HepG2 (cell line): ENCODE data around the gene KCNQ2. TPM values are rescaled to one million over a fixed set of nuclear protein-coding genes. Genes with fewer than 3 reads are reported as not detected.
A peak's percentile ranks its signal among the peaks of the same experiment; 100 is the strongest.

Source experiments
- ARNT ChIP-seq: fragments of 450-650 bp; IDR thresholded peaks from 2 replicates; pipeline ENCODE4 v1.6.1; 2017
- CC2D1A ChIP-seq: sonication (generic); formaldehyde crosslinking; IDR thresholded peaks from 2 replicates; pipeline ENCODE4 v1.8.1; 2023; ENCODE audit warnings: mild to moderate bottlenecking, missing genetic modification reagents
- CENPT ChIP-seq: sonication (generic); formaldehyde crosslinking; IDR thresholded peaks from 2 replicates; pipeline ENCODE4 v1.8.0; 2022; ENCODE audit warnings: low read depth, mild to moderate bottlenecking, moderate library complexity, missing genetic modification reagents
- DMAP1 ChIP-seq: IDR thresholded peaks from 2 replicates; pipeline ENCODE4 v1.6.1; 2016
- DR1 ChIP-seq: sonication (generic); formaldehyde crosslinking; IDR thresholded peaks from 2 replicates; pipeline ENCODE4 v1.8.0; 2021; ENCODE audit warnings: mild to moderate bottlenecking, missing genetic modification reagents, inconsistent platforms
- FOXJ3 ChIP-seq: sonication (generic); formaldehyde crosslinking; IDR thresholded peaks from 2 replicates; pipeline ENCODE4 v1.4.0; 2020; ENCODE audit warnings: missing genetic modification reagents, mild to moderate bottlenecking, borderline replicate concordance
- PRMT3 ChIP-seq: sonication (generic); formaldehyde crosslinking; IDR thresholded peaks from 2 replicates; pipeline ENCODE4 v1.8.1; 2022; ENCODE audit warnings: low read depth, mild to moderate bottlenecking, moderate library complexity, missing genetic modification reagents, borderline replicate concordance
- THAP11 ChIP-seq: IDR thresholded peaks from 2 replicates; pipeline ENCODE4 v1.6.1; 2016; ENCODE audit warnings: missing biosample characterization, missing genetic modification reagents
- ZNF30 ChIP-seq: sonication (generic); formaldehyde crosslinking; IDR thresholded peaks from 2 replicates; pipeline ENCODE4 v1.5.0; 2020; ENCODE audit warnings: mild to moderate bottlenecking, missing genetic modification reagents
- ZNF337 ChIP-seq: sonication (generic); formaldehyde crosslinking; IDR thresholded peaks from 2 replicates; pipeline ENCODE4 v1.5.1; 2020; ENCODE audit warnings: missing genetic modification reagents, low read depth, mild to moderate bottlenecking, borderline replicate concordance
- ZNF496 ChIP-seq: sonication (generic); formaldehyde crosslinking; IDR thresholded peaks from 2 replicates; pipeline ENCODE4 v1.8.1; 2023; ENCODE audit warnings: mild to moderate bottlenecking, moderate library complexity, missing genetic modification reagents; ENCODE audit not compliant: insufficient replicate concordance
- ZNF598 ChIP-seq: sonication (generic); formaldehyde crosslinking; IDR thresholded peaks from 2 replicates; pipeline ENCODE4 v1.5.1; 2020; ENCODE audit warnings: mild to moderate bottlenecking, missing genetic modification reagents, borderline replicate concordance
- ZSCAN25 ChIP-seq: sonication (generic); formaldehyde crosslinking; IDR thresholded peaks from 2 replicates; pipeline ENCODE4 v1.8.0; 2022; ENCODE audit warnings: mild to moderate bottlenecking, missing genetic modification reagents
- polyA plus RNA-seq, 8 experiments: library from polyadenylated mRNA; depleted of rRNA in 3 of 8; stranded (reverse) in 7 of 8; unstranded in 1 of 8; fragments of >200 nt; fragmentation: Illumina TruSeq in 4 of 8; extraction: Trizol in 4 of 8; gene quantifications; 2 replicates each; pipeline versions ENCODE4 v1.2.1 to v1.2.3, GENCODE V29; 2011 to 2016; ENCODE audit warnings: low read depth in 4 of 8, missing spikeins in 1 of 8, mixed read lengths in 1 of 8; ENCODE audit not compliant: insufficient read depth in 1 of 8
- total RNA-seq, 5 experiments: library from RNA; depleted of rRNA; stranded (reverse); fragments of >200 nt; fragmentation: Illumina TruSeq; extraction: Trizol; gene quantifications; 2 replicates each; pipeline ENCODE4 v1.2.3, GENCODE V29; 2016; ENCODE audit warnings: low read depth in 1 of 5
- TF ChIP-seq, protein P1 (sequence below): sonication (generic); formaldehyde crosslinking; IDR thresholded peaks from 2 replicates; pipeline ENCODE4 v1.4.0; 2020; ENCODE audit warnings: mild to moderate bottlenecking, missing genetic modification reagents
- TF ChIP-seq, protein P2 (sequence below): sonication (generic); formaldehyde crosslinking; IDR thresholded peaks from 2 replicates; pipeline ENCODE4 v1.4.0; 2020; ENCODE audit warnings: missing genetic modification reagents
- TF ChIP-seq, protein P3 (sequence below): IDR thresholded peaks from 2 replicates; pipeline ENCODE4 v1.6.1; 2012; ENCODE audit warnings: low read length, improper control_type of control experiment
- TF ChIP-seq, protein P4 (sequence below): IDR thresholded peaks from 2 replicates; pipeline ENCODE4 v1.6.1; 2016; ENCODE audit warnings: missing compliant biosample characterization, missing genetic modification reagents, borderline replicate concordance
- TF ChIP-seq, protein P5 (sequence below): sonication (generic); formaldehyde crosslinking; IDR thresholded peaks from 2 replicates; pipeline ENCODE4 v1.8.1; 2022; ENCODE audit warnings: mild to moderate bottlenecking, missing genetic modification reagents

The KCNQ2 gene
- total and polyA plus RNA-seq, 2 of the 13 experiments (the other 11 are each of a cell fraction or from before 2014, with no cell fraction given) = not detected

DNA sequence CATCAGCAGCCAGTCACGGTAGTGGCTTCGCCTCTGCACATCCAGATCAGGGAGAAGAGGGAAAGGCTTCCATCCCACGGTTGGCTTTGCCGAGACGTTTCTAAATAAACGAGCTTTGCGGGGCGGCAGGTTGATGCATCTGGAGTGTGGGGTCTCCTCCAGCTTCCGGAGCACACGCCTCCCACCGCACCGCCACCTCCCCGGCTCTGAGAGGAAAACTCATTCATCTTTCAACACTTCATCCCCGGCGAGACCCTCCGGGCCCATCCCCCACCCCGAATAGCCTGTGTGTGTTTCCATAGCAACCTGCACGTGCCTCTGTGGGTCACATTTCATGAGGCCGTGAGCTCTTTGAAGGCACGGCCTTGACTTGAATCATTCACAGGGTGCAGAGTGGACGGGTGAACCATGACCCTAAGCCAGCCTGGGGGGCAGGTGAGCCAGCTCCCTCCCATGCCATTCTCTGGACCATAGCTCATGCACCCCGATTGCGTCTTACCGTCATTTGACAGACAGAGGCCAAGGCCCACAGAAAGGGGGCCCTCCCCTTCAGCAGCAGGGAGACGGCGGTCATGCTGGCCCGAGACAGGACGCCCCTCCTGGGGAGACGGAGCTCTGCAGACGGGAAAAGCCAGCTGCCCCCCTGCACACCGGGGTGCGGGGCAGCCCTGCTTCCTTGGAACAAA is 95.1 kb downstream of the KCNQ2 start (continued):
- TF ChIP-seq ARNT = no peak
- 0 out of 2 replicates have a peak, but pooled peaks have one; percentile 13 for TF ChIP-seq ZNF30 (CRISPR knock-in tag)
- TF ChIP-seq ZNF598 (CRISPR knock-in tag) = no peak
- TF ChIP-seq CENPT = no peak
- TF ChIP-seq FOXJ3 (CRISPR knock-in tag) = no peak
- no peak for TF ChIP-seq DR1 (CRISPR knock-in tag)
- TF ChIP-seq, protein P1, sequence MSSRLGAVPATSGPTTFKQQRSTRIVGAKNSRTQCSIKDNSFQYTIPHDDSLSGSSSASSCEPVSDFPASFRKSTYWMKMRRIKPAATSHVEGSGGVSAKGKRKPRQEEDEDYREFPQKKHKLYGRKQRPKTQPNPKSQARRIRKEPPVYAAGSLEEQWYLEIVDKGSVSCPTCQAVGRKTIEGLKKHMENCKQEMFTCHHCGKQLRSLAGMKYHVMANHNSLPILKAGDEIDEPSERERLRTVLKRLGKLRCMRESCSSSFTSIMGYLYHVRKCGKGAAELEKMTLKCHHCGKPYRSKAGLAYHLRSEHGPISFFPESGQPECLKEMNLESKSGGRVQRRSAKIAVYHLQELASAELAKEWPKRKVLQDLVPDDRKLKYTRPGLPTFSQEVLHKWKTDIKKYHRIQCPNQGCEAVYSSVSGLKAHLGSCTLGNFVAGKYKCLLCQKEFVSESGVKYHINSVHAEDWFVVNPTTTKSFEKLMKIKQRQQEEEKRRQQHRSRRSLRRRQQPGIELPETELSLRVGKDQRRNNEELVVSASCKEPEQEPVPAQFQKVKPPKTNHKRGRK (CRISPR knock-in tag) = no peak
- TF ChIP-seq PRMT3 (CRISPR knock-in tag) = no peak
- TF ChIP-seq ZNF496 = no peak
- no peak for TF ChIP-seq CC2D1A
- TF ChIP-seq, protein P2, sequence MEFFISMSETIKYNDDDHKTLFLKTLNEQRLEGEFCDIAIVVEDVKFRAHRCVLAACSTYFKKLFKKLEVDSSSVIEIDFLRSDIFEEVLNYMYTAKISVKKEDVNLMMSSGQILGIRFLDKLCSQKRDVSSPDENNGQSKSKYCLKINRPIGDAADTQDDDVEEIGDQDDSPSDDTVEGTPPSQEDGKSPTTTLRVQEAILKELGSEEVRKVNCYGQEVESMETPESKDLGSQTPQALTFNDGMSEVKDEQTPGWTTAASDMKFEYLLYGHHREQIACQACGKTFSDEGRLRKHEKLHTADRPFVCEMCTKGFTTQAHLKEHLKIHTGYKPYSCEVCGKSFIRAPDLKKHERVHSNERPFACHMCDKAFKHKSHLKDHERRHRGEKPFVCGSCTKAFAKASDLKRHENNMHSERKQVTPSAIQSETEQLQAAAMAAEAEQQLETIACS (CRISPR knock-in tag) = no peak
- TF ChIP-seq, protein P3, sequence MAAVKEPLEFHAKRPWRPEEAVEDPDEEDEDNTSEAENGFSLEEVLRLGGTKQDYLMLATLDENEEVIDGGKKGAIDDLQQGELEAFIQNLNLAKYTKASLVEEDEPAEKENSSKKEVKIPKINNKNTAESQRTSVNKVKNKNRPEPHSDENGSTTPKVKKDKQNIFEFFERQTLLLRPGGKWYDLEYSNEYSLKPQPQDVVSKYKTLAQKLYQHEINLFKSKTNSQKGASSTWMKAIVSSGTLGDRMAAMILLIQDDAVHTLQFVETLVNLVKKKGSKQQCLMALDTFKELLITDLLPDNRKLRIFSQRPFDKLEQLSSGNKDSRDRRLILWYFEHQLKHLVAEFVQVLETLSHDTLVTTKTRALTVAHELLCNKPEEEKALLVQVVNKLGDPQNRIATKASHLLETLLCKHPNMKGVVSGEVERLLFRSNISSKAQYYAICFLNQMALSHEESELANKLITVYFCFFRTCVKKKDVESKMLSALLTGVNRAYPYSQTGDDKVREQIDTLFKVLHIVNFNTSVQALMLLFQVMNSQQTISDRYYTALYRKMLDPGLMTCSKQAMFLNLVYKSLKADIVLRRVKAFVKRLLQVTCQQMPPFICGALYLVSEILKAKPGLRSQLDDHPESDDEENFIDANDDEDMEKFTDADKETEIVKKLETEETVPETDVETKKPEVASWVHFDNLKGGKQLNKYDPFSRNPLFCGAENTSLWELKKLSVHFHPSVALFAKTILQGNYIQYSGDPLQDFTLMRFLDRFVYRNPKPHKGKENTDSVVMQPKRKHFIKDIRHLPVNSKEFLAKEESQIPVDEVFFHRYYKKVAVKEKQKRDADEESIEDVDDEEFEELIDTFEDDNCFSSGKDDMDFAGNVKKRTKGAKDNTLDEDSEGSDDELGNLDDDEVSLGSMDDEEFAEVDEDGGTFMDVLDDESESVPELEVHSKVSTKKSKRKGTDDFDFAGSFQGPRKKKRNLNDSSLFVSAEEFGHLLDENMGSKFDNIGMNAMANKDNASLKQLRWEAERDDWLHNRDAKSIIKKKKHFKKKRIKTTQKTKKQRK = no peak
- TF ChIP-seq, protein P4, sequence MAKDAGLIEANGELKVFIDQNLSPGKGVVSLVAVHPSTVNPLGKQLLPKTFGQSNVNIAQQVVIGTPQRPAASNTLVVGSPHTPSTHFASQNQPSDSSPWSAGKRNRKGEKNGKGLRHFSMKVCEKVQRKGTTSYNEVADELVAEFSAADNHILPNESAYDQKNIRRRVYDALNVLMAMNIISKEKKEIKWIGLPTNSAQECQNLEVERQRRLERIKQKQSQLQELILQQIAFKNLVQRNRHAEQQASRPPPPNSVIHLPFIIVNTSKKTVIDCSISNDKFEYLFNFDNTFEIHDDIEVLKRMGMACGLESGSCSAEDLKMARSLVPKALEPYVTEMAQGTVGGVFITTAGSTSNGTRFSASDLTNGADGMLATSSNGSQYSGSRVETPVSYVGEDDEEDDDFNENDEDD (CRISPR knock-in tag) = peak; percentile 24; the same call in 1 of the 2 replicates
- TF ChIP-seq, protein P5, sequence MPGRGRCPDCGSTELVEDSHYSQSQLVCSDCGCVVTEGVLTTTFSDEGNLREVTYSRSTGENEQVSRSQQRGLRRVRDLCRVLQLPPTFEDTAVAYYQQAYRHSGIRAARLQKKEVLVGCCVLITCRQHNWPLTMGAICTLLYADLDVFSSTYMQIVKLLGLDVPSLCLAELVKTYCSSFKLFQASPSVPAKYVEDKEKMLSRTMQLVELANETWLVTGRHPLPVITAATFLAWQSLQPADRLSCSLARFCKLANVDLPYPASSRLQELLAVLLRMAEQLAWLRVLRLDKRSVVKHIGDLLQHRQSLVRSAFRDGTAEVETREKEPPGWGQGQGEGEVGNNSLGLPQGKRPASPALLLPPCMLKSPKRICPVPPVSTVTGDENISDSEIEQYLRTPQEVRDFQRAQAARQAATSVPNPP (CRISPR knock-in tag) = no peak
- TF ChIP-seq DMAP1 = no peak
- TF ChIP-seq THAP11 (CRISPR knock-in tag) = no peak
- 0 out of 2 replicates have a peak, but pooled peaks have one; percentile 52 for TF ChIP-seq ZSCAN25 (CRISPR knock-in tag)
- no peak for TF ChIP-seq ZNF337 (CRISPR knock-in tag)
